H9 (cell line): Measurements from ENCODE around the gene LMO1. TPM values are rescaled to one million over a fixed set of nuclear protein-coding genes. Genes with fewer than 3 reads are reported as not detected.

ENCODE experiments used
- DNase-seq: peaks from one replicate; pipeline ENCODE4 v3.0.0-alpha.2; 2017
- H2AFZ ChIP-seq: one replicate; pipeline ENCODE4 v1.6.1; 2013; ENCODE audit warnings: mild to moderate bottlenecking, low read length, control low read depth, moderate library complexity
- H2AK5ac ChIP-seq: 2 replicates; pipeline ENCODE4 v1.6.1; 2013; ENCODE audit warnings: low read length, control low read depth, mixed read lengths; ENCODE audit not compliant: insufficient read length
- H2BK120ac ChIP-seq: one replicate; pipeline ENCODE4 v1.6.1; 2013; ENCODE audit warnings: low read depth, mild to moderate bottlenecking, low read length, control low read depth, inconsistent platforms; ENCODE audit not compliant: poor library complexity, severe bottlenecking
- H2BK12ac ChIP-seq: 2 replicates; pipeline ENCODE4 v1.6.1; 2013; ENCODE audit warnings: low read length, control low read depth, mixed read lengths, low read depth; ENCODE audit not compliant: insufficient read length
- H2BK15ac ChIP-seq: 2 replicates; pipeline ENCODE4 v1.6.1; 2013; ENCODE audit warnings: low read depth, low read length, control low read depth
- H2BK20ac ChIP-seq: one replicate; pipeline ENCODE4 v1.6.1; 2013; ENCODE audit warnings: low read depth, mild to moderate bottlenecking, low read length, control low read depth, inconsistent platforms; ENCODE audit not compliant: poor library complexity, severe bottlenecking
- H2BK5ac ChIP-seq: 2 replicates; pipeline ENCODE4 v1.6.1; 2013; ENCODE audit warnings: low read length, control low read depth, mixed read lengths; ENCODE audit not compliant: insufficient read length
- H3K14ac ChIP-seq: 2 replicates; pipeline ENCODE4 v1.6.1; 2013; ENCODE audit warnings: low read length, control low read depth; ENCODE audit not compliant: insufficient read depth
- H3K18ac ChIP-seq: 2 replicates; pipeline ENCODE4 v1.6.1; 2013; ENCODE audit warnings: low read depth, mild to moderate bottlenecking, mixed read lengths, low read length, control low read depth; ENCODE audit not compliant: insufficient read length
- H3K23ac ChIP-seq: 2 replicates; pipeline ENCODE4 v1.6.1; 2013; ENCODE audit warnings: low read length, control low read depth, mixed read lengths, low read depth; ENCODE audit not compliant: insufficient read length
- H3K23me2 ChIP-seq: 2 replicates; pipeline ENCODE4 v1.6.1; 2013; ENCODE audit warnings: low read depth, mild to moderate bottlenecking, mixed read lengths, low read length, control low read depth; ENCODE audit not compliant: insufficient read length, poor library complexity, severe bottlenecking
- H3K27ac ChIP-seq: 2 replicates; pipeline ENCODE4 v1.5.1; 2013; ENCODE audit warnings: low read length, control low read depth, mixed read lengths, low read depth; ENCODE audit not compliant: insufficient read length
- H3K27me3 ChIP-seq: 2 replicates; pipeline ENCODE4 v1.6.1; 2013; ENCODE audit warnings: low read length, control low read depth, inconsistent platforms; ENCODE audit not compliant: insufficient read depth
- H3K4ac ChIP-seq: 2 replicates; pipeline ENCODE4 v1.6.1; 2013; ENCODE audit warnings: low read depth, mild to moderate bottlenecking, control low read depth, inconsistent platforms, low read length, moderate library complexity
- H3K4me1 ChIP-seq: 2 replicates; pipeline ENCODE4 v1.6.1; 2013; ENCODE audit warnings: low read length, control low read depth, inconsistent platforms; ENCODE audit not compliant: insufficient read depth
- H3K4me2 ChIP-seq: 2 replicates; pipeline ENCODE4 v1.6.1; 2013; ENCODE audit warnings: low read length, control low read depth, mixed read lengths; ENCODE audit not compliant: insufficient read length, insufficient read depth
- H3K56ac ChIP-seq: 2 replicates; pipeline ENCODE4 v1.6.1; 2013; ENCODE audit warnings: low read depth, mild to moderate bottlenecking, mixed read lengths, low read length, control low read depth; ENCODE audit not compliant: insufficient read length
- H3K79me1 ChIP-seq: 2 replicates; pipeline ENCODE4 v1.6.1; 2013; ENCODE audit warnings: low read depth, mild to moderate bottlenecking, moderate library complexity, low read length, control low read depth, inconsistent platforms; ENCODE audit not compliant: insufficient read depth, poor library complexity, severe bottlenecking
- H3K79me2 ChIP-seq: 2 replicates; pipeline ENCODE4 v1.6.1; 2013; ENCODE audit warnings: low read length, control low read depth, inconsistent platforms; ENCODE audit not compliant: insufficient read depth
- H3K9ac ChIP-seq: 2 replicates; pipeline ENCODE4 v1.6.1; 2013; ENCODE audit warnings: low read length, control low read depth, mixed read lengths; ENCODE audit not compliant: insufficient read length; ENCODE audit errors: extremely low read depth
- H3K9me3 ChIP-seq: one replicate; pipeline ENCODE4 v1.6.1; 2013; ENCODE audit warnings: low read depth, low read length, inconsistent platforms; ENCODE audit not compliant: control insufficient read depth
- H3T11ph ChIP-seq: one replicate; pipeline ENCODE4 v1.6.1; 2013; ENCODE audit warnings: mild to moderate bottlenecking, low read length, control low read depth, inconsistent platforms
- H4K20me1 ChIP-seq: one replicate; pipeline ENCODE4 v1.6.1; 2013; ENCODE audit not compliant: control insufficient read depth, insufficient read length, insufficient read depth
- H4K5ac ChIP-seq: 2 replicates; pipeline ENCODE4 v1.6.1; 2013; ENCODE audit warnings: low read depth, mild to moderate bottlenecking, mixed read lengths, low read length, control low read depth; ENCODE audit not compliant: insufficient read length
- H4K8ac ChIP-seq: replicated peaks from 2 replicates; pipeline ENCODE4 v1.6.1; 2013; ENCODE audit warnings: low read length, control low read depth, mixed read lengths, low read depth; ENCODE audit not compliant: insufficient read length
- H4K91ac ChIP-seq: 2 replicates; pipeline ENCODE4 v1.6.1; 2013; ENCODE audit warnings: low read depth, mild to moderate bottlenecking, moderate library complexity, mixed read lengths, low read length, control low read depth; ENCODE audit not compliant: insufficient read length
- H3K27ac Mint-ChIP-seq, 3 experiments: 2 replicates in 2 of 3; 3 replicates in 1 of 3; pipeline ENCODE4 v1.8.0; 2020 to 2021; ENCODE audit warnings: mixed read lengths in 3 of 3, mild to moderate bottlenecking in 1 of 3, moderate library complexity in 1 of 3
- H3K27me3 Mint-ChIP-seq: 2 replicates; pipeline ENCODE4 v1.8.0; 2021; ENCODE audit warnings: low read depth, mild to moderate bottlenecking, moderate library complexity, mixed read lengths
- H3K36me3 Mint-ChIP-seq, 3 experiments: 2 replicates in 2 of 3; 3 replicates in 1 of 3; pipeline ENCODE4 v1.8.0; 2020 to 2021; ENCODE audit warnings: low read depth in 3 of 3, mixed read lengths in 3 of 3; ENCODE audit not compliant: insufficient read depth in 1 of 3
- H3K4me1 Mint-ChIP-seq, 2 experiments: 2 replicates each; pipeline ENCODE4 v1.8.0; 2020; ENCODE audit warnings: mixed read lengths in 2 of 2
- H3K4me3 Mint-ChIP-seq, 2 experiments: 2 replicates in 1 of 2; 3 replicates in 1 of 2; pipeline ENCODE4 v1.8.0; 2020 to 2021; ENCODE audit warnings: mild to moderate bottlenecking in 2 of 2, mixed read lengths in 2 of 2, moderate library complexity in 1 of 2
- H3K9me3 Mint-ChIP-seq, 2 experiments: 2 replicates in 1 of 2; 3 replicates in 1 of 2; pipeline ENCODE4 v1.8.0; 2020; ENCODE audit warnings: mild to moderate bottlenecking in 2 of 2, mixed read lengths in 2 of 2, moderate library complexity in 1 of 2
- WGBS: extraction: QIAGEN DNeasy Blood & Tissue Kit; methylation state at CpG from one replicate; pipeline ENCODE4 v1.1.7; 2013; ENCODE audit warnings: missing lambda C conversion rate, low lambda C conversion rate, mixed read lengths; ENCODE audit not compliant: insufficient read length; ENCODE audit errors: extremely low coverage; 5-methylcytosine and 5-hydroxymethylcytosine counted together
- total RNA-seq: library from RNA; stranded (reverse); gene quantifications from 2 replicates; pipeline ENCODE4 v1.2.1, GENCODE V29; 2021
- TF ChIP-seq, protein P1 (sequence below): fragments of 200-600 bp; sonication (generic); conservative IDR thresholded peaks from 3 replicates; pipeline ENCODE4 v1.8.0; 2021; ENCODE audit warnings: antibody characterized with exemption, mild to moderate bottlenecking

LMO1 gene
- total RNA-seq, 1 experiment from 2014 or later: 0.50 TPM

DNA sequence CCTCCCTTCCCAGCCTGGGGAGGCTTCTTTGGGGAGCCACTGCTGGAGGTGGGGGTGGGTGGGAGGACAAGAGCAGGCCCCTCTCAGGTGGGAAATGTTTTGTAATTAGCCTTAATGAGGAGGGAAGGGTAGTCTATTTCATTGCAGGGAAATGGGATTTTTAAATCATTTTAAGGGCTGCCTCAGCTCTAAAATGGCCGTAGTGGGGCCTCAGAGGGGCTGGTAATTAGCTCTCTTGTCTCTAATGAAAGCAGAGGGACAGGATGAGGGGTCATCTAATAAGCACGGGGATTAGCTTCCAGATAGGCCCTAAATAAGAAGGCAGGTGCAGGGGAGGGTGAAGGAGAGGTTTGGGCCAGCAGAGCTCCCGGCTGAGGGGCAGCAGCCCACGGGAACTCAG, 46.5 kb downstream of the LMO1 start:
- peaks cover 9% of the 10 kb centered on the region for H3K27me3 Mint-ChIP-seq
- H2AK5ac ChIP-seq: no peak overlapping the region
- H3T11ph ChIP-seq: no peak overlapping the region
- no peaks in the 10 kb centered on the region for H3K9me3 ChIP-seq
- no peak overlapping the region for H2BK15ac ChIP-seq
- H3K18ac ChIP-seq: no peak overlapping the region
- H2BK5ac ChIP-seq: no peak overlapping the region
- no peak for DNase-seq
- H4K20me1 ChIP-seq: no peaks in the 10 kb centered on the region
- H3K4ac ChIP-seq: no peak overlapping the region
- no peak overlapping the region for H3K4me3 Mint-ChIP-seq
- TF ChIP-seq, protein P1, sequence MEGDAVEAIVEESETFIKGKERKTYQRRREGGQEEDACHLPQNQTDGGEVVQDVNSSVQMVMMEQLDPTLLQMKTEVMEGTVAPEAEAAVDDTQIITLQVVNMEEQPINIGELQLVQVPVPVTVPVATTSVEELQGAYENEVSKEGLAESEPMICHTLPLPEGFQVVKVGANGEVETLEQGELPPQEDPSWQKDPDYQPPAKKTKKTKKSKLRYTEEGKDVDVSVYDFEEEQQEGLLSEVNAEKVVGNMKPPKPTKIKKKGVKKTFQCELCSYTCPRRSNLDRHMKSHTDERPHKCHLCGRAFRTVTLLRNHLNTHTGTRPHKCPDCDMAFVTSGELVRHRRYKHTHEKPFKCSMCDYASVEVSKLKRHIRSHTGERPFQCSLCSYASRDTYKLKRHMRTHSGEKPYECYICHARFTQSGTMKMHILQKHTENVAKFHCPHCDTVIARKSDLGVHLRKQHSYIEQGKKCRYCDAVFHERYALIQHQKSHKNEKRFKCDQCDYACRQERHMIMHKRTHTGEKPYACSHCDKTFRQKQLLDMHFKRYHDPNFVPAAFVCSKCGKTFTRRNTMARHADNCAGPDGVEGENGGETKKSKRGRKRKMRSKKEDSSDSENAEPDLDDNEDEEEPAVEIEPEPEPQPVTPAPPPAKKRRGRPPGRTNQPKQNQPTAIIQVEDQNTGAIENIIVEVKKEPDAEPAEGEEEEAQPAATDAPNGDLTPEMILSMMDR: no peak
- H3K27me3 ChIP-seq: no peaks in the 10 kb centered on the region
- H2BK120ac ChIP-seq: no peak overlapping the region
- H3K79me1 ChIP-seq: no peaks in the 10 kb centered on the region
- no peaks in the 10 kb centered on the region for H3K36me3 Mint-ChIP-seq
- H3K4me2 ChIP-seq: no peak overlapping the region
- no peaks in the 10 kb centered on the region for H3K79me2 ChIP-seq
- no peaks in the 10 kb centered on the region for H3K9me3 Mint-ChIP-seq
- H3K56ac ChIP-seq: no peak overlapping the region
- no peak overlapping the region for H2BK12ac ChIP-seq
- no peaks in the 10 kb centered on the region for H3K23me2 ChIP-seq
- no peak overlapping the region for H2BK20ac ChIP-seq
- H3K9ac ChIP-seq: no peak overlapping the region
- H3K23ac ChIP-seq: no peak overlapping the region
- H4K8ac ChIP-seq: no peak overlapping the region
- no peak overlapping the region for H3K27ac ChIP-seq
- no peak overlapping the region for H4K91ac ChIP-seq
- H3K27ac Mint-ChIP-seq: no peak overlapping the region
- no peak overlapping the region for H3K14ac ChIP-seq
- WGBS: no CpG with 5 or more reads among the region's 4 CpGs
- H3K4me1 Mint-ChIP-seq: peaks cover 4 to 14% of the 10 kb centered on the region in 2 experiments; a peak in 2 of 4 replicates
- no peaks in the 10 kb centered on the region for H3K4me1 ChIP-seq
- no peak overlapping the region for H2AFZ ChIP-seq
- no peak overlapping the region for H4K5ac ChIP-seq
